ENCODE measurements around the gene FOXRED2.
"Not testable (repeated sequence)": the region's sequence is repeated elsewhere in the genome, so short reads cannot be mapped to it uniquely, and the experiment has no call there.

FOXRED2 gene

GRCh38 chr22:36519906-36520305 is 13.1 kb upstream of the FOXRED2 start:
- not testable (repeated sequence) for DNase-seq (ENCODE audit: low read depth in 2 of 2)

- no peak for DNase-seq (ENCODE audit: low read depth in 2 of 2)
Measured at GRCh38 chr22:36514766-36515165, 7.9 kb upstream of the FOXRED2 start.

GRCh38 chr22:36512991-36513390 is 6.2 kb upstream of the FOXRED2 start:
- no peak for DNase-seq (ENCODE audit: low read depth in 2 of 2)

- DNase-seq (ENCODE audit: low read depth in 2 of 2): no peak
Measured at GRCh38 chr22:36512333-36512732, 5.5 kb upstream of the FOXRED2 start.

GRCh38 chr22:36510966-36511881 is 4.4 kb upstream of the FOXRED2 start:
- DNase-seq (ENCODE audit: low read depth in 2 of 2): no peak

GRCh38 chr22:36510384-36510783 is 3.5 kb upstream of the FOXRED2 start:
- no peak for DNase-seq (ENCODE audit: low read depth in 2 of 2)

- DNase-seq (ENCODE audit: low read depth in 2 of 2): no peak
Measured at GRCh38 chr22:36507518-36508010, 724 bp upstream of the FOXRED2 start.

- DNase-seq (ENCODE audit: low read depth in 2 of 2): no peak
Measured at GRCh38 chr22:36505998-36506635, 723 bp downstream of the FOXRED2 start.

GRCh38 chr22:36497910-36498665 is 8.8 kb downstream of the FOXRED2 start:
- no peak for DNase-seq (ENCODE audit: low read depth in 2 of 2)

GRCh38 chr22:36493690-36494110 is 13.1 kb downstream of the FOXRED2 start:
- no peak for DNase-seq (ENCODE audit: low read depth in 2 of 2)

GRCh38 chr22:36492109-36492508 is 14.7 kb downstream of the FOXRED2 start:
- DNase-seq (ENCODE audit: low read depth in 2 of 2): no peak

GRCh38 chr22:36491155-36491554 is 15.7 kb downstream of the FOXRED2 start:
- no peak for DNase-seq (ENCODE audit: low read depth in 2 of 2)

- peak; percentile 33 to 37 for DNase-seq (ENCODE audit: low read depth in 2 of 2)
Measured at GRCh38 chr22:36486619-36487384, 20.0 kb downstream of the FOXRED2 start.

- peak; percentile 92 for DNase-seq (ENCODE audit: low read depth in 2 of 2)
Measured at GRCh38 chr22:36481393-36482168, 25.3 kb downstream of the FOXRED2 start, which contains the start of gene TXN2. Gene TXN2 (minus strand): TSS chr22:36481640. CDS start chr22:36480837, 803 bp downstream.

GRCh38 chr22:36480941-36481392 is 25.9 kb downstream of the FOXRED2 start:
- no peak for DNase-seq (ENCODE audit: low read depth in 2 of 2)

GRCh38 chr22:36478966-36479365 is 27.9 kb downstream of the FOXRED2 start:
- no peak for DNase-seq (ENCODE audit: low read depth in 2 of 2)

GRCh38 chr22:36475341-36475740 is 31.5 kb downstream of the FOXRED2 start:
- no peak for DNase-seq (ENCODE audit: low read depth in 2 of 2)

- no peak for DNase-seq (ENCODE audit: low read depth in 2 of 2)
Measured at GRCh38 chr22:36472689-36473088, 34.2 kb downstream of the FOXRED2 start.

GRCh38 chr22:36471341-36471821 is 35.5 kb downstream of the FOXRED2 start:
- DNase-seq (ENCODE audit: low read depth in 2 of 2): no peak

- DNase-seq (ENCODE audit: low read depth in 2 of 2): no peak
Measured at GRCh38 chr22:36470994-36471331, 35.9 kb downstream of the FOXRED2 start.
